GM23338 (cell line): ENCODE measurements around the gene TENM3. TPM values are rescaled to one million over a fixed set of nuclear protein-coding genes. Genes with fewer than 3 reads are reported as not detected.

ENCODE experiments used
- ATAC-seq: fragments of 200-7000 bp; cut with Tn5 transposase; 3 replicates; pipeline ENCODE4 v1.9.1; 2020
- DNase-seq: peaks from one replicate; pipeline ENCODE4 v3.0.0-alpha.2; 2015; ENCODE audit warnings: low spot score
- H2AFZ ChIP-seq: fragments of 200-600 bp; sonication (generic); 2 replicates; pipeline ENCODE4 v1.8.0; 2016; ENCODE audit warnings: antibody characterized with exemption, mild to moderate bottlenecking, moderate library complexity
- H3F3A ChIP-seq: fragments of 200-600 bp; sonication (generic); replicated peaks from 2 replicates; pipeline ENCODE4 v1.8.0; 2017; ENCODE audit warnings: antibody characterized with exemption, mixed run types, low read depth
- H3K27ac ChIP-seq: fragments of 200-600 bp; sonication (generic); 2 replicates; pipeline ENCODE4 v1.6.1; 2016; ENCODE audit warnings: low read depth
- H3K27me3 ChIP-seq: fragments of 200-600 bp; sonication (generic); 2 replicates; pipeline ENCODE4 v1.8.0; 2016; ENCODE audit warnings: mild to moderate bottlenecking, mixed run types, moderate library complexity; ENCODE audit not compliant: insufficient read depth
- H3K36me3 ChIP-seq: fragments of 200-600 bp; sonication (generic); 2 replicates; pipeline ENCODE4 v1.8.0; 2016; ENCODE audit warnings: mild to moderate bottlenecking; ENCODE audit not compliant: insufficient read depth
- H3K4me1 ChIP-seq: fragments of 200-600 bp; sonication (generic); 2 replicates; pipeline ENCODE4 v1.8.0; 2016; ENCODE audit warnings: mild to moderate bottlenecking, moderate library complexity; ENCODE audit not compliant: insufficient read depth
- H3K4me2 ChIP-seq: fragments of 200-600 bp; sonication (generic); 2 replicates; pipeline ENCODE4 v1.7.1; 2017; ENCODE audit warnings: mixed run types
- H3K4me3 ChIP-seq: fragments of 200-600 bp; sonication (generic); 2 replicates; pipeline ENCODE4 v1.6.1; 2016; ENCODE audit warnings: mixed run types
- H3K79me2 ChIP-seq: fragments of 200-600 bp; sonication (generic); replicated peaks from 2 replicates; pipeline ENCODE4 v1.8.0; 2017; ENCODE audit warnings: mild to moderate bottlenecking; ENCODE audit not compliant: insufficient read depth
- H3K9me2 ChIP-seq: fragments of 200-600 bp; sonication (generic); 2 replicates; pipeline ENCODE4 v1.8.0; 2017; ENCODE audit not compliant: insufficient read depth
- H4K20me1 ChIP-seq: fragments of 200-600 bp; sonication (generic); replicated peaks from 2 replicates; pipeline ENCODE4 v1.8.0; 2017; ENCODE audit warnings: mild to moderate bottlenecking; ENCODE audit not compliant: insufficient read depth
- H3K27ac Mint-ChIP-seq: 2 replicates; pipeline ENCODE4 v1.8.0; 2020; ENCODE audit warnings: inconsistent platforms, mild to moderate bottlenecking, moderate library complexity, mixed read lengths
- H3K27me3 Mint-ChIP-seq: 3 replicates; pipeline ENCODE4 v1.8.0; 2022; ENCODE audit warnings: low read depth, mild to moderate bottlenecking, moderate library complexity, mixed read lengths, inconsistent platforms; ENCODE audit not compliant: insufficient read depth, poor library complexity
- H3K36me3 Mint-ChIP-seq: 3 replicates; pipeline ENCODE4 v1.8.0; 2021; ENCODE audit warnings: low read depth, mild to moderate bottlenecking, inconsistent platforms, moderate library complexity, mixed read lengths
- H3K4me1 Mint-ChIP-seq: 3 replicates; pipeline ENCODE4 v1.8.0; 2020; ENCODE audit warnings: mild to moderate bottlenecking, inconsistent platforms, mixed read lengths
- H3K4me3 Mint-ChIP-seq: 3 replicates; pipeline ENCODE4 v1.8.0; 2021; ENCODE audit warnings: moderate library complexity, mild to moderate bottlenecking, inconsistent platforms, mixed read lengths
- H3K9me3 Mint-ChIP-seq: 3 replicates; pipeline ENCODE4 v1.8.0; 2020; ENCODE audit warnings: moderate library complexity, mild to moderate bottlenecking, inconsistent platforms, mixed read lengths
- CREB1 ChIP-seq: fragments of 250-450 bp; sonication (Bioruptor Pico); IDR thresholded peaks from 2 replicates; pipeline ENCODE4 v1.5.0; 2020; ENCODE audit warnings: low read depth, mild to moderate bottlenecking, moderate library complexity
- CTCF ChIP-seq, 2 experiments: fragments of 200-600 bp in 1 of 2; sonication (generic) in 1 of 2; conservative IDR thresholded peaks; 2 replicates each; pipeline versions ENCODE4 v1.5.1 to v1.6.1; 2016 to 2017; ENCODE audit warnings: antibody characterized with exemption in 2 of 2, low read depth in 2 of 2, mild to moderate bottlenecking in 2 of 2, moderate library complexity in 1 of 2
- EZH2 ChIP-seq: fragments of 200-600 bp; sonication (generic); IDR thresholded peaks from one replicate; pipeline ENCODE4 v1.8.0; 2017; ENCODE audit warnings: antibody characterized with exemption, mild to moderate bottlenecking, low read depth; ENCODE audit not compliant: unreplicated experiment
- EZH2phosphoT487 ChIP-seq: fragments of 200-600 bp; sonication (generic); IDR thresholded peaks from one replicate; pipeline ENCODE4 v1.8.1; 2018; ENCODE audit warnings: antibody characterized with exemption; ENCODE audit not compliant: unreplicated experiment
- JUNB ChIP-seq: IDR thresholded peaks from one replicate; pipeline ENCODE4 v1.6.1; 2016; ENCODE audit warnings: antibody characterized with exemption; ENCODE audit not compliant: unreplicated experiment
- NANOG ChIP-seq: IDR thresholded peaks from 2 replicates; pipeline ENCODE4 v1.6.1; 2016; ENCODE audit warnings: antibody characterized with exemption, borderline replicate concordance
- POLR2AphosphoS5 ChIP-seq: IDR thresholded peaks from 2 replicates; pipeline ENCODE4 v1.6.1; 2016; ENCODE audit warnings: antibody characterized with exemption, low read depth
- REST ChIP-seq: IDR thresholded peaks from one replicate; pipeline ENCODE4 v1.6.1; 2018; ENCODE audit warnings: antibody characterized with exemption; ENCODE audit not compliant: unreplicated experiment
- STAT1 ChIP-seq: IDR thresholded peaks from one replicate; pipeline ENCODE4 v1.6.1; 2016; ENCODE audit warnings: antibody characterized with exemption; ENCODE audit not compliant: unreplicated experiment
- ZNF331 ChIP-seq: fragments of 250-450 bp; sonication (Bioruptor Pico); IDR thresholded peaks from 2 replicates; pipeline ENCODE4 v1.5.0; 2020; ENCODE audit warnings: low read depth, mild to moderate bottlenecking, moderate library complexity
- polyA plus RNA-seq: library from polyadenylated mRNA; unstranded; fragments of >200 nt; fragmentation: Nextera tagmentation; extraction: Ambion mirVana; gene quantifications from 2 replicates; pipeline ENCODE4 v1.2.1, GENCODE V29; 2016
- total RNA-seq: library from RNA; depleted of rRNA; stranded (reverse); fragments of >200 nt; shearing (Covaris generic); gene quantifications from 2 replicates; pipeline ENCODE4 v1.2.3, GENCODE V29; 2014
- TF ChIP-seq, protein P1 (sequence below): fragments of 250-450 bp; sonication (Bioruptor Pico); IDR thresholded peaks from 2 replicates; pipeline ENCODE4 v1.5.0; 2020; ENCODE audit warnings: mild to moderate bottlenecking, moderate library complexity

TENM3 gene
- total and polyA plus RNA-seq, 2 experiments from 2014 or later = 22.2 to 128 TPM

DNA sequence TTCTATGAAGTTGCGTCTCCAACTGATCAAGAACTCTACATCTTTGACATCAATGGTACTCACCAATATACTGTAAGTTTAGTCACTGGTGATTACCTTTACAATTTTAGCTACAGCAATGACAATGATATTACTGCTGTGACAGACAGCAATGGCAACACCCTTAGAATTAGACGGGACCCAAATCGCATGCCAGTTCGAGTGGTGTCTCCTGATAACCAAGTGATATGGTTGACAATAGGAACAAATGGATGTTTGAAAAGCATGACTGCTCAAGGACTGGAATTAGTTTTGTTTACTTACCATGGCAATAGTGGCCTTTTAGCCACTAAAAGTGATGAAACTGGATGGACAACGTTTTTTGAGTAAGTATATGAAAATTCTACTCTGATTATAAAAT lies 511.7 kb downstream of the TENM3 start:
- DNase-seq = no peak
- Mint-ChIP-seq H3K27ac (no peak overlapping the region), H3K4me3 (no peak overlapping the region), H3K36me3 (peaks cover 24% of the 10 kb centered on the region), H3K27me3 (no peaks in the 10 kb centered on the region), H3K9me3 (no peaks in the 10 kb centered on the region), H3K4me1 (peaks cover 11% of the 10 kb centered on the region)
- Histone ChIP-seq H3K27me3 (no peaks in the 10 kb centered on the region), H3F3A (no peaks in the 10 kb centered on the region), H3K79me2 (no peaks in the 10 kb centered on the region), H3K4me3 (no peak overlapping the region), H3K36me3 (peaks cover 11% of the 10 kb centered on the region; the same call in 1 of the 2 replicates), H4K20me1 (no peaks in the 10 kb centered on the region), H3K9me2 (no peaks in the 10 kb centered on the region), H3K4me2 (no peak overlapping the region), H3K27ac (no peak overlapping the region), H2AFZ (no peak overlapping the region), H3K4me1 (peaks cover 17% of the 10 kb centered on the region)
- TF ChIP-seq CREB1 (no peak), EZH2 (no peak), STAT1 (no peak), NANOG (no peak), CTCF (conservative IDR thresholded peaks at IDR 0.05; ENCODE audit: low read depth in 2 of 2) (no peak), POLR2AphosphoS5 (no peak), ZNF331 (CRISPR knock-in tag) (no peak), JUNB (no peak), EZH2phosphoT487 (no peak), REST (no peak)
- TF ChIP-seq, protein P1, sequence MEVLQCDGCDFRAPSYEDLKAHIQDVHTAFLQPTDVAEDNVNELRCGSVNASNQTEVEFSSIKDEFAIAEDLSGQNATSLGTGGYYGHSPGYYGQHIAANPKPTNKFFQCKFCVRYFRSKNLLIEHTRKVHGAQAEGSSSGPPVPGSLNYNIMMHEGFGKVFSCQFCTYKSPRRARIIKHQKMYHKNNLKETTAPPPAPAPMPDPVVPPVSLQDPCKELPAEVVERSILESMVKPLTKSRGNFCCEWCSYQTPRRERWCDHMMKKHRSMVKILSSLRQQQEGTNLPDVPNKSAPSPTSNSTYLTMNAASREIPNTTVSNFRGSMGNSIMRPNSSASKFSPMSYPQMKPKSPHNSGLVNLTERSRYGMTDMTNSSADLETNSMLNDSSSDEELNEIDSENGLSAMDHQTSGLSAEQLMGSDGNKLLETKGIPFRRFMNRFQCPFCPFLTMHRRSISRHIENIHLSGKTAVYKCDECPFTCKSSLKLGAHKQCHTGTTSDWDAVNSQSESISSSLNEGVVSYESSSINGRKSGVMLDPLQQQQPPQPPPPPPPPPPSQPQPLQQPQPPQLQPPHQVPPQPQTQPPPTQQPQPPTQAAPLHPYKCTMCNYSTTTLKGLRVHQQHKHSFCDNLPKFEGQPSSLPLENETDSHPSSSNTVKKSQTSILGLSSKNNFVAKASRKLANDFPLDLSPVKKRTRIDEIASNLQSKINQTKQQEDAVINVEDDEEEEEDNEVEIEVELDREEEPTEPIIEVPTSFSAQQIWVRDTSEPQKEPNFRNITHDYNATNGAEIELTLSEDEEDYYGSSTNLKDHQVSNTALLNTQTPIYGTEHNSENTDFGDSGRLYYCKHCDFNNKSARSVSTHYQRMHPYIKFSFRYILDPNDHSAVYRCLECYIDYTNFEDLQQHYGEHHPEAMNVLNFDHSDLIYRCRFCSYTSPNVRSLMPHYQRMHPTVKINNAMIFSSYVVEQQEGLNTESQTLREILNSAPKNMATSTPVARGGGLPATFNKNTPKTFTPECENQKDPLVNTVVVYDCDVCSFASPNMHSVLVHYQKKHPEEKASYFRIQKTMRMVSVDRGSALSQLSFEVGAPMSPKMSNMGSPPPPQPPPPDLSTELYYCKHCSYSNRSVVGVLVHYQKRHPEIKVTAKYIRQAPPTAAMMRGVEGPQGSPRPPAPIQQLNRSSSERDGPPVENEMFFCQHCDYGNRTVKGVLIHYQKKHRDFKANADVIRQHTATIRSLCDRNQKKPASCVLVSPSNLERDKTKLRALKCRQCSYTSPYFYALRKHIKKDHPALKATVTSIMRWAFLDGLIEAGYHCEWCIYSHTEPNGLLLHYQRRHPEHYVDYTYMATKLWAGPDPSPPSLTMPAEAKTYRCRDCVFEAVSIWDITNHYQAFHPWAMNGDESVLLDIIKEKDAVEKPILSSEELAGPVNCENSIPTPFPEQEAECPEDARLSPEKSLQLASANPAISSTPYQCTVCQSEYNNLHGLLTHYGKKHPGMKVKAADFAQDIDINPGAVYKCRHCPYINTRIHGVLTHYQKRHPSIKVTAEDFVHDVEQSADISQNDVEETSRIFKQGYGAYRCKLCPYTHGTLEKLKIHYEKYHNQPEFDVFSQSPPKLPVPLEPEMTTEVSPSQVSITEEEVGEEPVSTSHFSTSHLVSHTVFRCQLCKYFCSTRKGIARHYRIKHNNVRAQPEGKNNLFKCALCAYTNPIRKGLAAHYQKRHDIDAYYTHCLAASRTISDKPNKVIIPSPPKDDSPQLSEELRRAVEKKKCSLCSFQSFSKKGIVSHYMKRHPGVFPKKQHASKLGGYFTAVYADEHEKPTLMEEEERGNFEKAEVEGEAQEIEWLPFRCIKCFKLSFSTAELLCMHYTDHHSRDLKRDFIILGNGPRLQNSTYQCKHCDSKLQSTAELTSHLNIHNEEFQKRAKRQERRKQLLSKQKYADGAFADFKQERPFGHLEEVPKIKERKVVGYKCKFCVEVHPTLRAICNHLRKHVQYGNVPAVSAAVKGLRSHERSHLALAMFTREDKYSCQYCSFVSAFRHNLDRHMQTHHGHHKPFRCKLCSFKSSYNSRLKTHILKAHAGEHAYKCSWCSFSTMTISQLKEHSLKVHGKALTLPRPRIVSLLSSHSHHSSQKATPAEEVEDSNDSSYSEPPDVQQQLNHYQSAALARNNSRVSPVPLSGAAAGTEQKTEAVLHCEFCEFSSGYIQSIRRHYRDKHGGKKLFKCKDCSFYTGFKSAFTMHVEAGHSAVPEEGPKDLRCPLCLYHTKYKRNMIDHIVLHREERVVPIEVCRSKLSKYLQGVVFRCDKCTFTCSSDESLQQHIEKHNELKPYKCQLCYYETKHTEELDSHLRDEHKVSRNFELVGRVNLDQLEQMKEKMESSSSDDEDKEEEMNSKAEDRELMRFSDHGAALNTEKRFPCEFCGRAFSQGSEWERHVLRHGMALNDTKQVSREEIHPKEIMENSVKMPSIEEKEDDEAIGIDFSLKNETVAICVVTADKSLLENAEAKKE (CRISPR knock-in tag) = no peak
- no peak for ATAC-seq
